NCI-H128 (cell line): ENCODE data around the gene RPN1.

ENCODE experiments used
- DNase-seq: peaks from one replicate; lab custom pipeline; 2025; ENCODE audit not compliant: unreplicated experiment; lab: John Stamatoyannopoulos, UW

RPN1 gene

DNA sequence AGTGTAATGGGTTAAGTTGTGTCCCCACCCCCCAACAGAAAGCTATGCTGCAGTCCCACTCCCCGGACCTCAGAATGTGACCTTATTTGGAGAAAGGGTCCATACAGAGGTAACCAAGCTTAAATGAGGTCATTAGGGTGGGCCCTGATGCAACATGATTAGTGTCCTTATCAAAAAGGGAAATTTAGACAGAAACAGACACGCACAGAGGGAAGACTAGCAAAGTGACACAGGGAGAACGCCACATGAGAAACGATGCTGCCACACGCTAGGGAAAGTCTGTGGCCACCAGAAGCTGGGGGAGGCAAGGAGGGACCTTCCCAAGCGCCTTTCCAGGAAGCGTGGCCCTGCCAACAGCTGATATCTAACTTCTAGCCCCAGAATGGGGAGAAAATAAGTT lies 65.4 kb downstream of the RPN1 start:
- DNase-seq: no peak

DNA sequence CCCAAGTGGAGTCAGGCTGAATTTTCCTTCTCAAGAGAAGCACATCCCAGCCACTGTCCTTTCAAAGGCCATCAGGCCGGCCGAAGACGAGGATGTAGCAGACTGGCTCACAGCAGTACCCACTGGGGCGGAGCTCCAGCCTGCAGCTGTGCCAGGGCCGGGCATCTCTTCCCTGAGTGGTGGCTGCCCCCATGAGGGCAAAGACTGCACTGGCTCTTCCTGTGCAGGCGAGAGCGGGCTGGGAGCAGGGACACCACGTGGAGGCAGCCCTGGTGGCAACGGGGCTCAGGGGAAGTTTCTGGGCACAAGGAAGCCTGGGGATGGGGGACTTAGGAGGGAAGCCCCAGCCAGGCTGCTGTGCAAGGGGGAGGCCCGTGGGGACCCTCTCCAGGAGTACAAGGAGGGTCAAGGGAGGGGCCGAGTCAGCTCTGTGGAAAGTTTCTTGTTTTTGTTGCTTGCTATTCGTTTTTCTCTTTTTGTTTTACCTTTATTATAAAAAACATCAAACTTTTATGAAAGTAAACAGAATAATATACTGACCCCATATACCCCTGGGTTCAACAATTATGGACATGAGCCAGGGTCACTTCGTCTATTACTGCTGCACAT lies 66.1 kb downstream of the RPN1 start:
- peak; percentile 77 for DNase-seq

DNA sequence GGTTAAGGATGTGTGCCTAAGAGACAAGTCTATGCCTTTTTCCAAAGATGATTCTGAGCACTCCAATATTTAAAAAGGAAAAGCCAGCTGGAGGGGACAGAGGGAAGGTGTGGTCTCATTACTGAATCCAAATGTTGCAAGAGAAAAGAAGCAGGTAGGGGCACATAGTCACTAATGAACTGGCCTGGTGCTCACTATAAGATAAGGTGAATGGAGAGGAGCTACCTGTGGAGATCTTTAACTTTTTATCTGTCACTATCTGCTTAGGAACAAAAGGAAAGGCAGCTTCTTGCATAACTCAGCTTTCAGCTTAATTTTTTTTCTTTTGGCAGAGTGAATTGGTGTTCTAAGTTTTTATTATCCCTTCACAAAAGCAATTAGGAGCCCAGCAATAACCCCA lies 69.1 kb downstream of the RPN1 start:
- DNase-seq: no peak

DNA sequence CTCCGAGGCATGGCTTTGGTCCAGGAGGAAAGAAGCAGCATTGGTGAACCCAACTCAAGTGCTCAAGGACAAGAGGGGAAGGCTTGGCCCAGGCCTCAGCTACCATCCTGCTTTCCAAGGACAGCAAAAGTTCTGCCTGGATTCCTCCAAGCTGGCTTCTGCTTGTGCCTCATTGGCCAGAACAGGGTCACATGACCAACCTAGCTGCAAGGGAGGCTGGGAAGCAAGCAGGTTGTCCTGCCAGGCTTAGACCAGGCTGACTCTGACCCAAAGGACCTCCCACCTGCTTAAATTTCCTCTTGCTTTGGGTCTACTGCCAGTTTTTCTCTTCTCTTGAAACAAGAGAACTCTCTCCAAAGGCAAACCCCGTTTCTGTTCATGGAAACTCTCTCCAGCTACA lies 70.7 kb downstream of the RPN1 start:
- DNase-seq: no peak

DNA sequence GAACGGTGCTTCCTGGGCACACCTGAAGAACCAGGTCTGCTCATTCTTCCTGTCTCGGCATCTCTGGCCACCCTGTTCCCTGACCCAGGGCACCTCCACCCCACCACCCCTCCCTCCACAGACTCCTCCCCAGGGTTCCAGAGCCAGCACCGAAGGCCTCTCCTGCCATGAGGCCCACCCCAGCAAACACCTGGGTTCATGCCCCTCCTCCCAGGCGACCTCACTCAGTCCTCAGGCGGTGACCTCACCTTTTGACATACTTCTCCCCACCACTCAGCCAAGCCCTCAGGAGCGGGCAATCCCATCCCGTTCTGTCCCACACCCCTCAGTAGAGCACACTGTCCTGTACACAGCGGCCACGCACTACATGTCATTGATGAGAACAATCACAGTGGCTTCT lies 72.3 kb downstream of the RPN1 start:
- DNase-seq: no peak

DNA sequence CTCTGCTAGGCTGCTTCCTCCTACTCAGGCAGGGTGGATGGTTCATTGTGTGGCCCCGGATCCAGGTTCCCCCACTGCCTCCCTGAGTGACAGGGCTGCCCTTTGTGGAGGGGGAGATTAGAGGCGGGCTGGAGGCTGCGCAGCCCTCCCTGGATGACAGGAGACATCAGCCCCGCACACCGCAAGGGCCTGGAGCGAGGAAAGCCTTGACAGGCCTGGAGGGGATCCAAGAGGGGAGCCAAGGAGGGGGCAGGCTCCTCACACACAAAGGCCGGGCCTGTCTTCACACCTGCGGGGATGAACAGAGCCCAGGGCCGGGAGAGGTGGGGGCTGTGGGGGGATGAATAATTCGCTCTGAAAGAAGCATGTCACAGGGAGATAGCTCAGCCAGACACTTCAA lies 72.9 kb downstream of the RPN1 start:
- no peak for DNase-seq

DNA sequence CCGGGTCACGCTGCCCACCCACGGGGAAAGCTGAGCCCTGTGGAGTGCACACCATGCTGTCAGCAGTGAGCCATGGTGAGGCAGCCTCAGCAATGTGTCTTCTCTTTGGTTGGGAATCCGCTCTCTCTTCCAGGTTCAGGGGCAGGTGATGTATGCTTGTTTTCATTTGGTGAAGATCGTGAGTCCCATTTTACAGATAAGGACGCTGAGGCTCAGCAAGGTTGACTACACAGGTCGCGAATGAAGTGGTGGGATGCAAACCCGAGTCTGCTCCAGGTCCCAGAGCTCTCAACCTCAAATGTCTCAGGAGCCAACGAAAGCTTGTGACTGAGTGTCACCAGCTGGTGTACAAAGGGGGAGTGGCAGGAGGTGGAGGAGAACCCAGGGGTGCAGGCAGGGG lies 74.3 kb downstream of the RPN1 start:
- DNase-seq: no peak

DNA sequence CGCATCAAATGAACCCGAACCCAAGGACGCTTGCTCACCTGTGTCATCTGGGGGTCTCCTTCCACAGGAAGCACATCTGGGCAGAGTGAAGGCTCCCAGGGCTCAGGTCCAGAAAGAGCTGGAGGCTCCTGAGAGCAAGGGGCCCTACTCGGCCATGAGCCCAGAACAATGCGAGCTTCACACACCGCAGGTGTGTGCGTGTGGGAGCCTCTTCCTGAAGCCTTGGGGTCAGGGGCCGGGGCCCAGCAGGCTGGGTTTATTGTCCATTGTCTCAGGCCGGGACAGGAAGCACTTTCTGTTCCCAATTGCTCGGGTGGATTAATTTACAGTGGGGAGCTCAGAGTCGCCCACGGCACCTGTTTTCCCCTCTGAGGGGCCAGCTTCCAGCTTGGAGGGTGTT lies 74.8 kb downstream of the RPN1 start:
- no peak for DNase-seq

DNA sequence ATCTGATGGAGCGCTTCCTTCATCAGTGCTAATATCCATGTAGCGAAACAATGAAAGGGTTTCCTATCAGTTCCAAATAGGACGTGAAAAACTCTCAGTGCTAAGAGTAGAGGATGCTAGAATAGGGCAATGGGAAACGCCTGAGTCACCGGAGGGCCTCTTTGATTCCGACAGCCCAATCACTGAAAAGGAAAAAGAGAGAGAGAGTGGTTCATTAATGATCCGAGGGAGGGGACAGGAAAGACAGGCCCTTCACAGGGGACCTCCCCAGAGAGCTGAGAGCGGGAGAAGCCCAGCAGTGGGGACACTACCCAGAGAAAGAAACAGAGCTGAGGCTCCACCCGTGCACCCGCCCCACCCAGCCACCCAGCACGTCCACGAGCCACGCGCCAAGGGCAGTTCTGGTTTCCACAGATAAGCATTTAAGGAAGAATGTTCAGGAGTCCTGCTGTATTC lies 76.9 kb downstream of the RPN1 start:
- no peak for DNase-seq

DNA sequence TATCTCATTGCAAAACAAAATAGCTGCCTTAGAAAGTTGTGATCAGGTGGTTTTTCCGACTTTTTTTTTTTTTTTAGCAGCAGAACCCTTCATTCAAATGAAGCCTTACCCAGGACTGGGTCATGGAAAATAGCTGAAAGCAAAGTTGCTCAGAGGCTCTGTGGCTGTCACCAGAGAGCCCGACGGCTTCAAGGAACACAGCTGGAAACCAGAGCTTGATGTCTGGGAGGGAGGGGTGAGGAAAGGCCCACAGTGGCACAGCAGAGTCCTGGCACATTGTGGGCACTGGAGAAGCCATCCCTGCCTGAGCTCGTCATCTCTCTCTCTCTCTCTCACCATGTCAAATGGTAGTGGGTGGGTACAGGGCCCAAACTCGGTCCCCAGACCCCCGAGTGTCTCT lies 77.5 kb downstream of the RPN1 start:
- no peak for DNase-seq

DNA sequence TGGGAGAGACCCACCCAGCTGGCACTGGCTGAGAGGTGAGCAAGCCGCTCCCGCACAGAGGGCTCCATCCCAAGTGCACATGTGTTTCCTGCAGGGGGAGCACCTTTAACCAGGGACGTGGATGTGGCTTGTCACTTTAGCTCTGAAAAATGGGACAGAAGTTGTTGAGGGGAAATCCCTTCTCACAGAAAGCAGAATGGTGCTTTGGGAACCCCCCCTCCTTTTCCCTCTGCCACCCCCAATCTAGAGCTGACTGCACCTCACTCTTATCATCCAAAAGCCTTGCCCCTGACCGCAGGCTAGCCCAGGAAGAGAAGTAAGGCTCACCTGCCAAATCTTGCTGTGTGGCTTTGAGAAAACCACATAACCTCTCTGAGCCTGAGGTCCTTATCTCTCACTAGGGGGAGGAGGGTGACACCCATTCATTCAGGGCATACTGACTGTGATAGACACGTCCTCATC lies 77.9 kb downstream of the RPN1 start:
- no peak for DNase-seq

DNA sequence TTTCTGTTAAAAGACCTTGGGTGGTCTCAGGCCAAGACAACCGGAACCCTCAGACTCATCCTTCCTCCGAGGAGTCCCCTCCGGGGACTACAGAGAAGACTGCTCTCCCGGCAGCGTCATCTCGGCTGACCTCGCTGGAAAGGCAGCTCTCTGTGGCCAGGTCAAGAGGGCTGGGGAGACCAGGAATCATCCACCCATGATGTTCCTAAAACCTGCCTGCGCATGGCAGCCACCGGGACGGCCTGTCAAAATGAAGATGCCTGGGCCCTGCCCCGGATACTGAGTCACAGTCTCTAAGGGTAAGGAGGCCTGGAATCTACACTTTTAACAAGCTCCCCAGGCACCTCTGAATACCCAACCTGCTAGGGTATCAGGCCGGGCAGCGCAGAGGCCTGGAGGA lies 78.6 kb downstream of the RPN1 start:
- no peak for DNase-seq
